Peyer's patch (tissue), 4 donors: ENCODE results near the gene TADA2B.

Source experiments
- CTCF ChIP-seq, 6 experiments: fragments of 450-650 bp in 4 of 6; fragments of 200-600 bp in 2 of 6; sonication (generic) in 1 of 6; IDR thresholded peaks; one replicate each; pipeline ENCODE4 v1.5.1; 2017 to 2019; ENCODE audit warnings: antibody characterized with exemption in 6 of 6, mild to moderate bottlenecking in 3 of 6, moderate library complexity in 1 of 6
- POLR2A ChIP-seq, 2 donors: fragments of 450-650 bp; IDR thresholded peaks; one replicate each; pipeline ENCODE4 v1.5.1; 2017; ENCODE audit warnings: antibody characterized with exemption in 2 of 2, mild to moderate bottlenecking in 2 of 2, moderate library complexity in 2 of 2

DNA sequence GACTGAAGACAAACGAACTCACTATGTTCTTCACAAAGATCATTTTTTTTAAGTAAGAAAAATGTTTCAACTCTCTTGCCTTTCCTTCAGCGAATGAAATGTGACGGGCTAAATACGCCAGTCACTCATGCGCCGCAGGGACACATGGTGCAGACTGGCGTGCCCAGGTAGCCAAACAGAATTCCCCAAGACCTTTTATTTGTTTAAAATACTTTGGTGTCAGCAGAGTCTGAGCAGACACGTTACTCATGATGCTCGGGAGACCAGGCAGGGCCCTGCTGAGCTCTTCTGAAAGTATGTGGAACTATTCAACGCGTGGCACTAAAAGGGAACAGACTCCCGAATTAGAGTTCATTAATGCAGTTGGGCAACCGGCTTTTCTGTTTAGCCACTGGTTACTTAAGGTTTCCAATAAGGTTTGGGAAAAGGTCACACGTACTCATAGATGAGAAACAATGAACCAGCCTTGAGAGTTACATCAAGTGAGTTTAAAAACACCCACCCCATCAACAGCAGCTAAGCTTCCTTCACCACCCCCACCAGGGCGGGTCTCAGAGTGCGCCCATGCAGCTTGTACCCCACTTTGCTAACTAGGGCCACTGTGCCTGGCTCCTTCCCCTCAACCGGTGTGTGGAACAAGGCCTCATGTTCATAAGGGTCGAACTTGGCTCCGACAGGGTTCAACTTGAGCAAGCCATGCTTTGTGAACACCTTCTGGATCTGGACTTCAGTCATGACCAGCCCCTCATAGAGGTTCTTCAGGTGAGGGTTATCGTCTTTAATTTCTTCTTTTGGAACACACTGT, 17.4 kb downstream of the TADA2B start:
- no peak for TF ChIP-seq CTCF (IDR thresholded peaks at IDR 0.05)
- TF ChIP-seq POLR2A (IDR thresholded peaks at IDR 0.05) = no peak
